Lower leg skin (tissue), 3 donors: ENCODE data around the gene BBS9.

Experiments used
- POLR2A ChIP-seq, 2 donors: fragments of 450-650 bp; IDR thresholded peaks; one replicate each; pipeline ENCODE4 v1.6.1; 2016 to 2017; ENCODE audit warnings: antibody characterized with exemption in 2 of 2, mild to moderate bottlenecking in 1 of 2, moderate library complexity in 1 of 2
- TF ChIP-seq, protein P1 (sequence below), 3 donors: fragments of 450-650 bp; IDR thresholded peaks; one replicate each; pipeline ENCODE4 v1.5.1; 2016; ENCODE audit warnings: antibody characterized with exemption in 3 of 3, mild to moderate bottlenecking in 3 of 3, moderate library complexity in 2 of 3

DNA sequence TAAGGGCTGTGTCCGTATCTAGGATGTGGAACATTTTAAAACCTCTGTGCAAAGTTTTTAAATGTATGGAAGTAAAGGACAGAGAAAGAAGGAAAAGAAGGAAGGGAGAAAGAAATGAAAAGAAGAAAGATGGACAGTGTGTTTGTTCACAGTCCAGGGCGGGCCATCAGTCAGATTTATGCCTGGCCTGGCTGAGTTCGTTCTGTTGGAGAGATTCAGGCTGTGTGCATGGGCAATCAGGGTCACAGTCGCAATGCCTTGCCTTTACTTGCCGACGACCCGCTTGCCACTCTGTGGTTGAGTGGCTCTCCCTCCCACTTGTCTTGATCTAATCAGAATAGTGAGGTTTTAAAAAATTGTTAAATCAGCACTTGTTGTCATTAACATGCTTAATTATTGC is 406.6 kb downstream of the BBS9 start:
- TF ChIP-seq, protein P1, sequence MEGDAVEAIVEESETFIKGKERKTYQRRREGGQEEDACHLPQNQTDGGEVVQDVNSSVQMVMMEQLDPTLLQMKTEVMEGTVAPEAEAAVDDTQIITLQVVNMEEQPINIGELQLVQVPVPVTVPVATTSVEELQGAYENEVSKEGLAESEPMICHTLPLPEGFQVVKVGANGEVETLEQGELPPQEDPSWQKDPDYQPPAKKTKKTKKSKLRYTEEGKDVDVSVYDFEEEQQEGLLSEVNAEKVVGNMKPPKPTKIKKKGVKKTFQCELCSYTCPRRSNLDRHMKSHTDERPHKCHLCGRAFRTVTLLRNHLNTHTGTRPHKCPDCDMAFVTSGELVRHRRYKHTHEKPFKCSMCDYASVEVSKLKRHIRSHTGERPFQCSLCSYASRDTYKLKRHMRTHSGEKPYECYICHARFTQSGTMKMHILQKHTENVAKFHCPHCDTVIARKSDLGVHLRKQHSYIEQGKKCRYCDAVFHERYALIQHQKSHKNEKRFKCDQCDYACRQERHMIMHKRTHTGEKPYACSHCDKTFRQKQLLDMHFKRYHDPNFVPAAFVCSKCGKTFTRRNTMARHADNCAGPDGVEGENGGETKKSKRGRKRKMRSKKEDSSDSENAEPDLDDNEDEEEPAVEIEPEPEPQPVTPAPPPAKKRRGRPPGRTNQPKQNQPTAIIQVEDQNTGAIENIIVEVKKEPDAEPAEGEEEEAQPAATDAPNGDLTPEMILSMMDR (IDR thresholded peaks at IDR 0.05) = no peak
- TF ChIP-seq POLR2A (IDR thresholded peaks at IDR 0.05) = no peak
